Measurements from ENCODE around the gene CUTC.

The CUTC gene

DNA sequence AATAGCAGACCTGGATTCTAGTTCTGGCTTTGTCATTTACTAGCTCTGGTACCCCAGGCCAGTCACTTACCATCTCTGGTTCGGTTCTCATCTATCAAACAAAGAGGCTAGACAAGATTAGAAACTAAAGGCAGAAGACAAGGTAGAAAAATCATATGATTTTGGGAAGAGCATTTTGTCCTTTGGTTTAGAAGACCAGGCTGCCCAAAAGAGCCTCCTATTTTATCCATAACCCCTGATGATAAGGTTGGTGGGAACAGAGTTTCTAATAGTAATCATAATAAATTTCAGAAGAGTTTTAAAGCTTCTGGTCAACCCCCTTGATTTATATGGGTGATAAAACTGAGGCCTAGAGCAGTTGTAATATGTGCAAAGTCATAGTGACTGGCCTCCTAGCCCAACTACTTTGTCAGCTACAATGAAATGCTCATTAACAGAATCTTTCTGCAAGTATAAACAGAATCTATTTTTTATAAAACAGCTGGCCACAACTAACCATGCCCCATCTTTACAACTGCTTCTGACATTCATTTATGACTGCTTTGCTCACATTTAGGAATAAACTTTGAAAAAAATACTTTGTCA is 23.5 kb upstream of the CUTC start:
- Histone ChIP-seq H3K4me2 (ENCODE audit: insufficient read depth, low read length, poor library complexity, severe bottlenecking) (no peak overlapping the region), H2BK5ac (ENCODE audit: low read length) (no peak overlapping the region), H3K36me3 (replicated peaks in 1 of 2; ENCODE audit: control insufficient read depth in 2 of 2, insufficient read depth in 2 of 2, low read length in 2 of 2) (peaks cover 8 to 96% of the 10 kb centered on the region in 2 donors), H2AK5ac (ENCODE audit: low read depth, low read length) (no peak overlapping the region), H3K79me1 (ENCODE audit: low read depth, low read length) (peaks cover 2% of the 10 kb centered on the region), H3K27ac (replicated peaks; ENCODE audit: low read length) (no peak overlapping the region), H2BK120ac (ENCODE audit: low read depth, low read length) (no peak overlapping the region), H3K27me3 (ENCODE audit: control insufficient read depth in 3 of 3, insufficient read depth in 3 of 3, low read depth in 1 of 3, low read length in 3 of 3) (no peaks in the 10 kb centered on the region), H3K9ac (ENCODE audit: low read depth, low read length, poor library complexity) (no peak overlapping the region), H2BK12ac (ENCODE audit: low read length) (no peak overlapping the region), H3K18ac (ENCODE audit: low read length) (no peak overlapping the region), H2BK15ac (ENCODE audit: low read length) (no peak overlapping the region), H4K91ac (ENCODE audit: low read depth, low read length, poor library complexity) (no peak overlapping the region), H3K14ac (ENCODE audit: low read length) (no peak overlapping the region), H3K23ac (ENCODE audit: low read depth, low read length, poor library complexity) (no peak overlapping the region), H3K4ac (ENCODE audit: low read length) (no peak overlapping the region), H3K4me3 (ENCODE audit: low read length in 2 of 2) (no peak overlapping the region), H3K9me3 (replicated peaks in 1 of 2; ENCODE audit: control insufficient read depth in 2 of 2, insufficient read depth in 1 of 2, low read depth in 1 of 2, low read length in 2 of 2) (no peaks in the 10 kb centered on the region), H3K4me1 (ENCODE audit: control insufficient read depth in 2 of 2, insufficient read depth in 1 of 2, low read depth in 1 of 2, low read length in 2 of 2) (no peaks in the 10 kb centered on the region), H2AFZ (ENCODE audit: low read length) (no peak overlapping the region), H4K8ac (ENCODE audit: low read depth, low read length) (no peak overlapping the region)
- WGBS, 2 donors (ENCODE audit: extremely low coverage in 2 of 2, insufficient read length in 2 of 2, insufficient replicate concordance in 1 of 2): no CpG with 5 or more reads among the region's 1 CpG
- DNase-seq (ENCODE audit: low spot score): no peak

DNA sequence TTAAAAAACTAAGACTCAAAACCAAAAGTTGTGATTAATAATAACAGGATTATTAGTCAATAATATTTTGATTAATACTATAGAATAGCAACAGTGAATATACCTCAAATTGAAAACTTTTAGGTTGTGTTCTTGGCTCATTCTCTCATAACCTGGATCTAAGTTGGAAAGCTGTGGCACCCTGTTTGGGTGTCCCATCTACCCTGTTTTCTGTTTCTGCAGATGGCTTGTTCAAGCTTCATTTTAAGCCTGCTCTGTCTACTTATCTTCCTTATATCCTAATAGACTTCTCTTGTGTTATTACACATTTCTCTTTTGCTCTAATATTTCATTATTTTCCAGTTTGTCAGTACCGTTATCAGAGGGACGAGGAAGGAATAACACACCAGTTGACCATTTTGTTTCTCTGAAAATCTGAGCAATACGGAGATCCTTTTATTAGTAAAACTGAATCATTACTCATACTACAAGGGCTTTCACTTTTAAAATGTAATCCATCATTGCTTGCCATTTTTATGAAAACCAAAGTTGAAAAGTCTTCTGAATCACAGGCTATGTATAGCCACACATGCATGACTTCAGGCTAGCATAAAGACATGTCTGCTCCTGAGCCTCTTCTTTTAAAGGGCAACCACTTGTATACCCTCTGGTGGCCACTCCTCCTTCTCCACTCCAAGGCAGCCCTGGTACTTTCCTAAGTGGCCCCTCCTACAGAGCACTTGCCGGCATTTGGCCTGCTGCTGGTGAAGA is 22.4 kb upstream of the CUTC start:
- no CpG with 5 or more reads among the region's 4 CpGs for WGBS, 2 donors (ENCODE audit: extremely low coverage in 2 of 2, insufficient read length in 2 of 2, insufficient replicate concordance in 1 of 2)
- Histone ChIP-seq H3K9me3 (replicated peaks in 1 of 2; ENCODE audit: control insufficient read depth in 2 of 2, insufficient read depth in 1 of 2, low read depth in 1 of 2, low read length in 2 of 2) (no peaks in the 10 kb centered on the region), H3K79me1 (ENCODE audit: low read depth, low read length) (no peaks in the 10 kb centered on the region), H2AK5ac (ENCODE audit: low read depth, low read length) (no peak overlapping the region), H3K18ac (ENCODE audit: low read length) (no peak overlapping the region), H2BK15ac (ENCODE audit: low read length) (no peak overlapping the region), H4K8ac (ENCODE audit: low read depth, low read length) (no peak overlapping the region), H2BK12ac (ENCODE audit: low read length) (no peak overlapping the region), H3K14ac (ENCODE audit: low read length) (no peak overlapping the region), H3K27me3 (ENCODE audit: control insufficient read depth in 3 of 3, insufficient read depth in 3 of 3, low read depth in 1 of 3, low read length in 3 of 3) (no peaks in the 10 kb centered on the region), H3K4me2 (ENCODE audit: insufficient read depth, low read length, poor library complexity, severe bottlenecking) (no peak overlapping the region), H3K4me1 (ENCODE audit: control insufficient read depth in 2 of 2, insufficient read depth in 1 of 2, low read depth in 1 of 2, low read length in 2 of 2) (no peaks in the 10 kb centered on the region), H4K91ac (ENCODE audit: low read depth, low read length, poor library complexity) (no peak overlapping the region), H3K36me3 (replicated peaks in 1 of 2; ENCODE audit: control insufficient read depth in 2 of 2, insufficient read depth in 2 of 2, low read length in 2 of 2) (peaks cover 8 to 96% of the 10 kb centered on the region in 2 donors), H3K4ac (ENCODE audit: low read length) (no peak overlapping the region), H3K4me3 (ENCODE audit: low read length in 2 of 2) (no peak overlapping the region), H2BK5ac (ENCODE audit: low read length) (no peak overlapping the region), H3K27ac (replicated peaks; ENCODE audit: low read length) (no peak overlapping the region), H2AFZ (ENCODE audit: low read length) (no peak overlapping the region), H3K23ac (ENCODE audit: low read depth, low read length, poor library complexity) (no peak overlapping the region), H2BK120ac (ENCODE audit: low read depth, low read length) (no peak overlapping the region), H3K9ac (ENCODE audit: low read depth, low read length, poor library complexity) (no peak overlapping the region)
- DNase-seq (ENCODE audit: low spot score): no peak

DNA sequence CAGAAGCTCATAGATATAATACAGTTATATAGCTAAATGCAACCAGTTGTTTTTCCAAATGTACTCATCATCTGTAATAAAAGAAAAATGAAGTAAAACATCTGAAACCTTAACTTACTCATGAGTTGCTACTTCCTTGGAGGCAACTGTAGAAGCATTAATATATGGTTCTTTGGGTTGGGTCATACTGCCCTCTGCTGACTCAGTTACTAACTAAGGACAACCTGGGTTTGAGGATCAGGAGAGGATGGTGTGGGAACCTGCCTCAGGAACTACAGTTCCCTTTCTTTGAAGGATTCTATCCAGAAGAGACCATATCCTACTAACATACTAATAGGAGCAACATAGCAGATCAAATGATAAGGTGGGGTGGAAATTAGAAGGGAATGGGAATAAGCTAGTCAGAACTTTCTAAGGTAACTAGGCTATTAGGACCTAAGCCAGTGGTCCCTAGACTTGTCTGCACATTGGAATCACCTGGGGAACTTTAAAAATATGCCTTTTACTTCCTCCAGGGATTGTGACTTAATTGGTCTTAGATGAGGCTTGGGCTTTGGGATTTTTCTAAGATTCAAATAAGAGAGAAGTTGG is 20.8 kb upstream of the CUTC start:
- H3K9me3 ChIP-seq (replicated peaks in 1 of 2; ENCODE audit: control insufficient read depth in 2 of 2, insufficient read depth in 1 of 2, low read depth in 1 of 2, low read length in 2 of 2): no peaks in the 10 kb centered on the region
- H3K4ac ChIP-seq (ENCODE audit: low read length): no peak overlapping the region
- DNase-seq (ENCODE audit: low spot score): no peak
- no peak overlapping the region for H2AK5ac ChIP-seq (ENCODE audit: low read depth, low read length)
- H2BK120ac ChIP-seq (ENCODE audit: low read depth, low read length): no peak overlapping the region
- H3K23ac ChIP-seq (ENCODE audit: low read depth, low read length, poor library complexity): no peak overlapping the region
- no peak overlapping the region for H3K9ac ChIP-seq (ENCODE audit: low read depth, low read length, poor library complexity)
- H2AFZ ChIP-seq (ENCODE audit: low read length): no peak overlapping the region
- no peak overlapping the region for H3K4me3 ChIP-seq (ENCODE audit: low read length in 2 of 2)
- H3K18ac ChIP-seq (ENCODE audit: low read length): no peak overlapping the region
- no peak overlapping the region for H2BK5ac ChIP-seq (ENCODE audit: low read length)
- no peak overlapping the region for H4K8ac ChIP-seq (ENCODE audit: low read depth, low read length)
- H3K36me3 ChIP-seq (replicated peaks in 1 of 2; ENCODE audit: control insufficient read depth in 2 of 2, insufficient read depth in 2 of 2, low read length in 2 of 2): peaks cover 9 to 92% of the 10 kb centered on the region in 2 donors
- no peaks in the 10 kb centered on the region for H3K27me3 ChIP-seq (ENCODE audit: control insufficient read depth in 3 of 3, insufficient read depth in 3 of 3, low read depth in 1 of 3, low read length in 3 of 3)
- H4K91ac ChIP-seq (ENCODE audit: low read depth, low read length, poor library complexity): no peak overlapping the region
- H2BK12ac ChIP-seq (ENCODE audit: low read length): no peak overlapping the region
- H3K4me2 ChIP-seq (ENCODE audit: insufficient read depth, low read length, poor library complexity, severe bottlenecking): no peak overlapping the region
- H3K27ac ChIP-seq (replicated peaks; ENCODE audit: low read length): no peak overlapping the region
- H2BK15ac ChIP-seq (ENCODE audit: low read length): no peak overlapping the region
- no peaks in the 10 kb centered on the region for H3K4me1 ChIP-seq (ENCODE audit: control insufficient read depth in 2 of 2, insufficient read depth in 1 of 2, low read depth in 1 of 2, low read length in 2 of 2)
- H3K79me1 ChIP-seq (ENCODE audit: low read depth, low read length): no peaks in the 10 kb centered on the region
- H3K14ac ChIP-seq (ENCODE audit: low read length): no peak overlapping the region

DNA sequence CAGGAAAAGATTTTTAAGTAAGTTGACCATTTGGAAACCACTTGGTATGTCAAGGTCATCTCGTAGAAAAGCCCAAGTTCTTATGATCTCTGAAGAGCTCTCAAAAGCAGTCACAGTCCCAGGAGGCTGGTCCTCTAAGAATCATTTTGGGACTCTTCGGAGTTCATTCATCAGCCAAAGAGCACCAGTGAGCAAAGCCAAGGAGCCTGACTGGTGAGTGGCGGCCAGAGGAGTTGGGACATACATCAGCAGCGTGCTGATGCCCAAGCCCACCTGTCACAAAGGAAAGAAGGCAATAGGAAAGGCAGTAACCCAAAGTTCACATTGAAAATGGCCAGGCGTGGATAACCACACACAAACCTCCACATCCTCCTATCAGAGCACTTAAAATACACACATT is 17.6 kb upstream of the CUTC start:
- Histone ChIP-seq H2BK12ac (ENCODE audit: low read length) (no peak overlapping the region), H3K4me3 (ENCODE audit: low read length in 2 of 2) (no peak overlapping the region), H3K18ac (ENCODE audit: low read length) (no peak overlapping the region), H2AK5ac (ENCODE audit: low read depth, low read length) (no peak overlapping the region), H3K79me1 (ENCODE audit: low read depth, low read length) (no peaks in the 10 kb centered on the region), H4K8ac (ENCODE audit: low read depth, low read length) (no peak overlapping the region), H3K27ac (replicated peaks; ENCODE audit: low read length) (no peak overlapping the region), H3K14ac (ENCODE audit: low read length) (no peak overlapping the region), H3K9me3 (replicated peaks in 1 of 2; ENCODE audit: control insufficient read depth in 2 of 2, insufficient read depth in 1 of 2, low read depth in 1 of 2, low read length in 2 of 2) (no peaks in the 10 kb centered on the region), H3K36me3 (replicated peaks in 1 of 2; ENCODE audit: control insufficient read depth in 2 of 2, insufficient read depth in 2 of 2, low read length in 2 of 2) (peaks cover 21 to 91% of the 10 kb centered on the region in 2 donors), H3K4me2 (ENCODE audit: insufficient read depth, low read length, poor library complexity, severe bottlenecking) (no peak overlapping the region), H2BK5ac (ENCODE audit: low read length) (no peak overlapping the region), H3K9ac (ENCODE audit: low read depth, low read length, poor library complexity) (no peak overlapping the region), H2BK120ac (ENCODE audit: low read depth, low read length) (no peak overlapping the region), H3K27me3 (ENCODE audit: control insufficient read depth in 3 of 3, insufficient read depth in 3 of 3, low read depth in 1 of 3, low read length in 3 of 3) (no peaks in the 10 kb centered on the region), H3K23ac (ENCODE audit: low read depth, low read length, poor library complexity) (no peak overlapping the region), H3K4ac (ENCODE audit: low read length) (no peak overlapping the region), H2BK15ac (ENCODE audit: low read length) (no peak overlapping the region), H4K91ac (ENCODE audit: low read depth, low read length, poor library complexity) (no peak overlapping the region), H3K4me1 (ENCODE audit: control insufficient read depth in 2 of 2, insufficient read depth in 1 of 2, low read depth in 1 of 2, low read length in 2 of 2) (no peaks in the 10 kb centered on the region), H2AFZ (ENCODE audit: low read length) (no peak overlapping the region)
- DNase-seq (ENCODE audit: low spot score): no peak
- WGBS, 2 donors (ENCODE audit: extremely low coverage in 2 of 2, insufficient read length in 2 of 2, insufficient replicate concordance in 1 of 2): no CpG with 5 or more reads among the region's 5 CpGs
